Measurements from ENCODE around the gene UEVLD.

- TF ChIP-seq CTCF (IDR thresholded peaks at IDR 0.05), result no peak
- no peak for TF ChIP-seq POLR2AphosphoS5 (IDR thresholded peaks at IDR 0.05)
- no peak for TF ChIP-seq POLR2A (IDR thresholded peaks at IDR 0.05)
These were observed 67.4 kb downstream of the UEVLD start for GRCh38 chr11:18521122-18521521.
